Measurements from ENCODE around the gene DRAP1. TPM values are rescaled to one million over a fixed set of nuclear protein-coding genes. Genes with fewer than 3 reads are reported as not detected.
A peak's percentile ranks its signal among the peaks of the same experiment; 100 is the strongest.

DRAP1 gene
- total RNA-seq, 2 experiments from 2014 or later = 111 to 158 TPM

GRCh38 chr11:65934014-65934413, 14.8 kb downstream of the DRAP1 start:
- POLR2A ChIA-PET = no interaction called here
- CTCF ChIA-PET = interaction anchor here (1.7 kb wide), 1 partner anchor 74 kb away, joined by 5 read pairs; no protein-coding TSS in a partner anchor
- Mint-ChIP-seq H3K9me3 (ENCODE audit: low read depth) (no peaks in the 10 kb centered on the region), H3K27ac (no peak overlapping the region), H3K4me3 (no peak overlapping the region), H3K4me1 (peaks cover 7% of the 10 kb centered on the region), H3K27me3 (no peaks in the 10 kb centered on the region), H3K36me3 (ENCODE audit: low read depth) (no peaks in the 10 kb centered on the region)
- DNase-seq (no peak), ATAC-seq (no peak)
- intact Hi-C loops (cut with DNase I, micrococcal nuclease) = no loop called here

- ATAC-seq = no peak
- Mint-ChIP-seq H3K4me3 (no peak overlapping the region), H3K36me3 (ENCODE audit: low read depth) (no peaks in the 10 kb centered on the region), H3K27ac (no peak overlapping the region), H3K27me3 (no peaks in the 10 kb centered on the region), H3K9me3 (ENCODE audit: low read depth) (no peaks in the 10 kb centered on the region), H3K4me1 (peaks cover 9% of the 10 kb centered on the region)
- no peak for DNase-seq
- CTCF ChIA-PET = interaction anchor here (0.6 kb wide), 2 partner anchors 21 to 161 kb away, joined by 3 read pairs; no protein-coding TSS in a partner anchor
- intact Hi-C loops (cut with DNase I, micrococcal nuclease) = no loop called here
- POLR2A ChIA-PET = no interaction called here
These were observed 18.5 kb downstream of the DRAP1 start for GRCh38 chr11:65937766-65938165.

GRCh38 chr11:65941720-65942310, 22.6 kb downstream of the DRAP1 start:
- DNase-seq (no peak), ATAC-seq (no peak)
- Mint-ChIP-seq H3K36me3 (ENCODE audit: low read depth) (no peaks in the 10 kb centered on the region), H3K4me1 (peaks cover 9% of the 10 kb centered on the region), H3K27ac (peak overlapping the region; percentile 48), H3K4me3 (no peak overlapping the region), H3K9me3 (ENCODE audit: low read depth) (no peaks in the 10 kb centered on the region), H3K27me3 (no peaks in the 10 kb centered on the region)
- ChIA-PET CTCF (no interaction called here), POLR2A (no interaction called here)
- intact Hi-C loops (cut with DNase I, micrococcal nuclease) = no loop called here

GRCh38 chr11:65942531-65942930, 23.3 kb downstream of the DRAP1 start:
- Mint-ChIP-seq H3K4me3 (no peak overlapping the region), H3K36me3 (ENCODE audit: low read depth) (no peaks in the 10 kb centered on the region), H3K9me3 (ENCODE audit: low read depth) (no peaks in the 10 kb centered on the region), H3K4me1 (peaks cover 9% of the 10 kb centered on the region), H3K27me3 (no peaks in the 10 kb centered on the region), H3K27ac (no peak overlapping the region)
- intact Hi-C loops (cut with DNase I, micrococcal nuclease) = no loop called here
- ChIA-PET CTCF (interaction anchor here (0.6 kb wide), 1 partner anchor 670 kb away, joined by 3 read pairs; no protein-coding TSS in a partner anchor), POLR2A (no interaction called here)
- no peak for DNase-seq
- no peak for ATAC-seq

- no peak overlapping the region for H3K4me3 Mint-ChIP-seq
- ATAC-seq (no peak), DNase-seq (no peak)
- no peaks in the 10 kb centered on the region for H3K36me3 Mint-ChIP-seq (ENCODE audit: low read depth)
- CTCF ChIA-PET = interaction anchor here (0.7 to 1.1 kb wide), 2 partner anchors 12 to 231 kb away, joined by 3 read pairs; no protein-coding TSS in a partner anchor
- H3K27ac Mint-ChIP-seq = no peak overlapping the region
- H3K27me3 Mint-ChIP-seq = no peaks in the 10 kb centered on the region
- intact Hi-C loops (cut with DNase I, micrococcal nuclease) = no loop called here
- POLR2A ChIA-PET = no interaction called here
- H3K4me1 Mint-ChIP-seq = peaks cover 9% of the 10 kb centered on the region
- no peaks in the 10 kb centered on the region for H3K9me3 Mint-ChIP-seq (ENCODE audit: low read depth)
These were observed 25.0 kb downstream of the DRAP1 start for GRCh38 chr11:65944191-65944590.

GRCh38 chr11:65944767-65945166, 25.5 kb downstream of the DRAP1 start:
- CTCF ChIA-PET = interaction anchor here (0.7 kb wide), 1 partner anchor 232 kb away, joined by 3 read pairs; no protein-coding TSS in a partner anchor
- H3K4me3 Mint-ChIP-seq = no peak overlapping the region
- ATAC-seq = no peak

GRCh38 chr11:65945430-65945911, 26.2 kb downstream of the DRAP1 start, which contains the start of gene TSGA10IP:
TSGA10IP (plus strand) TSS chr11:65945480; CDS start chr11:65945676, 196 bp downstream.
- Mint-ChIP-seq H3K27ac (no peak within 1 kb of the TSS), H3K4me1 (peaks cover 9% of the 10 kb centered on the region), H3K9me3 (ENCODE audit: low read depth) (no peaks in the 10 kb centered on the region), H3K4me3 (no peak within 1 kb of the TSS), H3K27me3 (no peaks in the 10 kb centered on the region), H3K36me3 (ENCODE audit: low read depth) (no peaks in the 10 kb centered on the region)
- intact Hi-C loops (cut with DNase I, micrococcal nuclease) = no loop called here
- no peak for DNase-seq
- POLR2A ChIA-PET = no interaction called here
- ATAC-seq = no peak
- CTCF ChIA-PET = interaction anchor here (0.6 to 0.7 kb wide), 2 partner anchors 13 to 101 kb away, joined by 3 to 4 read pairs; no protein-coding TSS in a partner anchor

More at GRCh38 chr11:65944767-65945166, 25.5 kb downstream of the DRAP1 start:
- no peak overlapping the region for H3K27ac Mint-ChIP-seq
- H3K27me3 Mint-ChIP-seq = no peaks in the 10 kb centered on the region
- DNase-seq = no peak
- peaks cover 9% of the 10 kb centered on the region for H3K4me1 Mint-ChIP-seq
- intact Hi-C loops (cut with DNase I, micrococcal nuclease) = no loop called here
- H3K9me3 Mint-ChIP-seq (ENCODE audit: low read depth) = no peaks in the 10 kb centered on the region
- POLR2A ChIA-PET = no interaction called here
- H3K36me3 Mint-ChIP-seq (ENCODE audit: low read depth) = no peaks in the 10 kb centered on the region

- Mint-ChIP-seq H3K27ac (no peak overlapping the region), H3K27me3 (no peaks in the 10 kb centered on the region), H3K4me3 (no peak overlapping the region), H3K4me1 (peaks cover 7% of the 10 kb centered on the region), H3K9me3 (ENCODE audit: low read depth) (no peaks in the 10 kb centered on the region), H3K36me3 (ENCODE audit: low read depth) (no peaks in the 10 kb centered on the region)
- DNase-seq (no peak), ATAC-seq (no peak)
- POLR2A ChIA-PET = no interaction called here
- intact Hi-C loops (cut with DNase I, micrococcal nuclease) = no loop called here
- CTCF ChIA-PET = interaction anchor here (0.6 to 0.7 kb wide), 2 partner anchors 13 to 100 kb away, joined by 3 to 4 read pairs; no protein-coding TSS in a partner anchor
These were observed 26.8 kb downstream of the DRAP1 start for GRCh38 chr11:65945941-65946558.

GRCh38 chr11:65946655-65947054, 27.4 kb downstream of the DRAP1 start:
- ATAC-seq (no peak), DNase-seq (no peak)
- no peaks in the 10 kb centered on the region for H3K36me3 Mint-ChIP-seq (ENCODE audit: low read depth)
- no peak overlapping the region for H3K27ac Mint-ChIP-seq
- H3K9me3 Mint-ChIP-seq (ENCODE audit: low read depth) = no peaks in the 10 kb centered on the region
- POLR2A ChIA-PET = no interaction called here
- CTCF ChIA-PET = interaction anchor here (0.8 to 1.0 kb wide), 2 partner anchors 61 to 98 kb away, joined by 3 read pairs; no protein-coding TSS in a partner anchor
- H3K4me3 Mint-ChIP-seq = no peak overlapping the region
- no peaks in the 10 kb centered on the region for H3K27me3 Mint-ChIP-seq
- intact Hi-C loops (cut with DNase I, micrococcal nuclease) = no loop called here
- peaks cover under 1% of the 10 kb centered on the region for H3K4me1 Mint-ChIP-seq

GRCh38 chr11:65947133-65947532, 27.9 kb downstream of the DRAP1 start:
- Mint-ChIP-seq H3K36me3 (ENCODE audit: low read depth) (no peaks in the 10 kb centered on the region), H3K27me3 (no peaks in the 10 kb centered on the region), H3K27ac (no peak overlapping the region), H3K4me1 (no peaks in the 10 kb centered on the region), H3K9me3 (ENCODE audit: low read depth) (no peaks in the 10 kb centered on the region), H3K4me3 (no peak overlapping the region)
- ChIA-PET CTCF (interaction anchor here (0.8 to 1.0 kb wide), 2 partner anchors 62 to 98 kb away, joined by 3 read pairs; no protein-coding TSS in a partner anchor), POLR2A (no interaction called here)
- no peak for DNase-seq
- intact Hi-C loops (cut with DNase I, micrococcal nuclease) = no loop called here
- ATAC-seq = no peak

GRCh38 chr11:65947603-65948125, 28.4 kb downstream of the DRAP1 start:
- Mint-ChIP-seq H3K36me3 (ENCODE audit: low read depth) (no peaks in the 10 kb centered on the region), H3K27ac (no peak overlapping the region), H3K27me3 (no peaks in the 10 kb centered on the region), H3K4me1 (no peaks in the 10 kb centered on the region), H3K4me3 (no peak overlapping the region), H3K9me3 (ENCODE audit: low read depth) (no peaks in the 10 kb centered on the region)
- intact Hi-C loops (cut with DNase I, micrococcal nuclease) = no loop called here
- DNase-seq = no peak
- ChIA-PET POLR2A (no interaction called here), CTCF (interaction anchor here (0.6 to 1.0 kb wide), 3 partner anchors 11 to 97 kb away, joined by 3 read pairs; no protein-coding TSS in a partner anchor)
- ATAC-seq = no peak

Measured in activated CD4-positive, alpha-beta T cell treated with anti-CD3 and anti-CD28 coated beads for 36 hours (primary cell).